Osteocyte (in vitro differentiated cells): ENCODE data around the gene FAM53A. TPM values are rescaled to one million over a fixed set of nuclear protein-coding genes. Genes with fewer than 3 reads are reported as not detected.

Experiments used
- DNase-seq: peaks from one replicate; pipeline ENCODE4 v3.0.0; 2021; ENCODE audit warnings: mixed read lengths; ENCODE audit not compliant: unreplicated experiment; ENCODE audit errors: extremely low spot score
- H3K27ac Mint-ChIP-seq: one replicate; pipeline ENCODE4 v1.8.0; 2021; ENCODE audit warnings: mild to moderate bottlenecking, mixed read lengths; ENCODE audit not compliant: unreplicated experiment
- H3K27me3 Mint-ChIP-seq: one replicate; pipeline ENCODE4 v1.8.0; 2021; ENCODE audit warnings: mixed read lengths; ENCODE audit not compliant: unreplicated experiment
- H3K36me3 Mint-ChIP-seq: one replicate; pipeline ENCODE4 v1.8.0; 2021; ENCODE audit warnings: mixed read lengths; ENCODE audit not compliant: unreplicated experiment
- H3K4me1 Mint-ChIP-seq: one replicate; pipeline ENCODE4 v1.8.0; 2021; ENCODE audit warnings: mixed read lengths; ENCODE audit not compliant: unreplicated experiment
- H3K4me3 Mint-ChIP-seq: one replicate; pipeline ENCODE4 v1.8.0; 2021; ENCODE audit warnings: mild to moderate bottlenecking, moderate library complexity, mixed read lengths; ENCODE audit not compliant: unreplicated experiment
- H3K9me3 Mint-ChIP-seq: one replicate; pipeline ENCODE4 v1.8.0; 2021; ENCODE audit warnings: mixed read lengths; ENCODE audit not compliant: unreplicated experiment
- CTCF ChIP-seq: fragments of 200-600 bp; sonication (generic); IDR thresholded peaks from 2 replicates; pipeline ENCODE4 v1.5.0; 2021; ENCODE audit warnings: antibody characterized with exemption, mild to moderate bottlenecking, moderate library complexity
- total RNA-seq: library from RNA; stranded (reverse); gene quantifications from 2 replicates; pipeline ENCODE4 v1.2.1, GENCODE V29; 2021

The FAM53A gene
- total RNA-seq, 1 donor from 2014 or later: 6.2 TPM

GRCh38 chr4:1720163-1720983, 36.3 kb upstream of the FAM53A start:
- Mint-ChIP-seq H3K9me3 (no peaks in the 10 kb centered on the region), H3K4me1 (peaks cover 36% of the 10 kb centered on the region), H3K27me3 (no peaks in the 10 kb centered on the region), H3K27ac (peak overlapping the region; percentile 92), H3K36me3 (peaks cover 3% of the 10 kb centered on the region), H3K4me3 (peak overlapping the region; percentile 87)
- TF ChIP-seq CTCF: no peak
- no peak for DNase-seq

GRCh38 chr4:1718095-1718850, 34.2 kb upstream of the FAM53A start:
- peak overlapping the region; percentile 87 for H3K4me3 Mint-ChIP-seq
- H3K27ac Mint-ChIP-seq: peak overlapping the region; percentile 53
- H3K9me3 Mint-ChIP-seq: no peaks in the 10 kb centered on the region
- H3K27me3 Mint-ChIP-seq: no peaks in the 10 kb centered on the region
- no peak for DNase-seq
- H3K36me3 Mint-ChIP-seq: peaks cover 3% of the 10 kb centered on the region
- TF ChIP-seq CTCF: no peak
- peaks cover 36% of the 10 kb centered on the region for H3K4me1 Mint-ChIP-seq

GRCh38 chr4:1717129-1718094, 33.3 kb upstream of the FAM53A start:
- no peaks in the 10 kb centered on the region for H3K27me3 Mint-ChIP-seq
- H3K9me3 Mint-ChIP-seq: no peaks in the 10 kb centered on the region
- no peak for DNase-seq
- peaks cover 3% of the 10 kb centered on the region for H3K36me3 Mint-ChIP-seq
- H3K27ac Mint-ChIP-seq: no peak overlapping the region
- no peak overlapping the region for H3K4me3 Mint-ChIP-seq
- H3K4me1 Mint-ChIP-seq: peaks cover 32% of the 10 kb centered on the region
- TF ChIP-seq CTCF: no peak

GRCh38 chr4:1716065-1716945, 32.2 kb upstream of the FAM53A start:
- Mint-ChIP-seq H3K4me1 (peaks cover 27% of the 10 kb centered on the region), H3K9me3 (no peaks in the 10 kb centered on the region), H3K36me3 (peaks cover 3% of the 10 kb centered on the region), H3K27me3 (no peaks in the 10 kb centered on the region), H3K27ac (no peak overlapping the region), H3K4me3 (no peak overlapping the region)
- DNase-seq: no peak
- no peak for TF ChIP-seq CTCF
